ENCODE data around the gene SLC35G2.
"Not testable (repeated sequence)": the region's sequence is repeated elsewhere in the genome, so short reads cannot be mapped to it uniquely, and the experiment has no call there.

SLC35G2 gene

GRCh38 chr3:136885357-136886213 lies 66.7 kb downstream of the SLC35G2 start:
- Histone ChIP-seq H3K27ac (no peak overlapping the region), H3K9ac (ENCODE audit: insufficient read length) (no peak overlapping the region), H3K36me3 (ENCODE audit: insufficient read depth, low read length) (peaks cover 7% of the 10 kb centered on the region), H3K4me3 (no peak overlapping the region), H3K9me3 (ENCODE audit: low read depth, low read length) (peaks cover 4% of the 10 kb centered on the region; the same call in 1 of the 2 replicates)
- TF ChIP-seq FOXP2 (optimal IDR thresholded peaks at IDR 0.05; ENCODE audit: control extremely low read depth, extremely low read length, insufficient read depth) (no peak), POLR2AphosphoS5 (IDR thresholded peaks at IDR 0.05; ENCODE audit: borderline replicate concordance, low read depth, low read length) (no peak), EZH2 (IDR thresholded peaks at IDR 0.05) (no peak)
- DNase-seq (ENCODE audit: low read depth, low spot score), result no peak

GRCh38 chr3:136889947-136890346 lies 71.0 kb downstream of the SLC35G2 start:
- Histone ChIP-seq H3K27ac (no peak overlapping the region), H3K4me3 (no peak overlapping the region), H3K36me3 (ENCODE audit: insufficient read depth, low read length) (peaks cover 9% of the 10 kb centered on the region), H3K9ac (ENCODE audit: insufficient read length) (no peak overlapping the region), H3K9me3 (ENCODE audit: low read depth, low read length) (peaks cover 11% of the 10 kb centered on the region)
- TF ChIP-seq POLR2AphosphoS5 (IDR thresholded peaks at IDR 0.05; ENCODE audit: borderline replicate concordance, low read depth, low read length) (no peak), EZH2 (IDR thresholded peaks at IDR 0.05) (no peak), FOXP2 (optimal IDR thresholded peaks at IDR 0.05; ENCODE audit: control extremely low read depth, extremely low read length, insufficient read depth) (no peak)
- DNase-seq (ENCODE audit: low read depth, low spot score), result no peak

GRCh38 chr3:136891934-136892855 lies 73.3 kb downstream of the SLC35G2 start:
- TF ChIP-seq EZH2 (IDR thresholded peaks at IDR 0.05) (no peak), POLR2AphosphoS5 (IDR thresholded peaks at IDR 0.05; ENCODE audit: borderline replicate concordance, low read depth, low read length) (no peak), FOXP2 (optimal IDR thresholded peaks at IDR 0.05; ENCODE audit: control extremely low read depth, extremely low read length, insufficient read depth) (no peak)
- H3K9ac ChIP-seq (ENCODE audit: insufficient read length), result no peak overlapping the region
- no peak overlapping the region for H3K27ac ChIP-seq
- no peak for DNase-seq (ENCODE audit: low read depth, low spot score)
- peaks cover 23% of the 10 kb centered on the region for H3K36me3 ChIP-seq (ENCODE audit: insufficient read depth, low read length)
- no peak overlapping the region for H3K4me3 ChIP-seq
- peaks cover 16% of the 10 kb centered on the region for H3K9me3 ChIP-seq (ENCODE audit: low read depth, low read length)

DNA sequence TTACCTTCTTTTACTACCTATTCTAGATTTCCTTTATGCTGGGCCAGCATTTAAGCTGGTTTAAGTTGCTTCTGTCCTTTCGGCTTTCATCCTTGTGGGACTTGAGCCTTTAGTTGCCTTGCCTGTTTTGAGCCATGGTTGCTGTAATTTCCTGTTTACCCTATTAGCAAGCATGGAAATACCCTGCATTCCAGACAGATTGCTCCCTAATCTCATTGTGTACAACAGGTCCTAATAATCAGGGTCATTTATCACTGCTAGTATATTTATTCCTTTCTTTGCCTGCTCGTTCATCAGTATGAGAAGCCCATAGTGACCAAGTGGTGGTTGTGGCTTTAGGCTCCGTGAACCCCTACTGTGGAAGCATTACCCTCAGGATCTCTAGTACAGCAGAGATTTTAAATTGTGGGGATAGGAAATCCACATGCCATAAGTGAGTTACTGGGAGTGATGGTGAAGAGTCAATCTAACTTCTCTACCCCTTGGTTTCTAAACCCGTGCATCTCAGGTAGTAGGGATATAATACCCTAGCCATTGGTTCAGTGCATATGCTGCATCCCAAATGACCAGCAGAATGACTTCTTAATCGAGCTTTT lies 75.0 kb downstream of the SLC35G2 start:
- H3K9ac ChIP-seq (ENCODE audit: insufficient read length), result no peak overlapping the region
- H3K9me3 ChIP-seq (ENCODE audit: low read depth, low read length), result peaks cover 18% of the 10 kb centered on the region
- peaks cover 29% of the 10 kb centered on the region for H3K36me3 ChIP-seq (ENCODE audit: insufficient read depth, low read length)
- H3K4me3 ChIP-seq, result no peak overlapping the region
- TF ChIP-seq POLR2AphosphoS5 (IDR thresholded peaks at IDR 0.05; ENCODE audit: borderline replicate concordance, low read depth, low read length), result no peak
- no peak for TF ChIP-seq FOXP2 (optimal IDR thresholded peaks at IDR 0.05; ENCODE audit: control extremely low read depth, extremely low read length, insufficient read depth)
- TF ChIP-seq EZH2 (IDR thresholded peaks at IDR 0.05), result no peak
- H3K27ac ChIP-seq, result no peak overlapping the region
- no peak for DNase-seq (ENCODE audit: low read depth, low spot score)

GRCh38 chr3:136897171-136897570 lies 78.2 kb downstream of the SLC35G2 start:
- H3K27ac ChIP-seq; DNase-seq (ENCODE audit: low read depth, low spot score); H3K4me3 ChIP-seq; H3K9ac ChIP-seq (ENCODE audit: insufficient read length): not testable (repeated sequence)
- Histone ChIP-seq H3K9me3 (ENCODE audit: low read depth, low read length) (peaks cover 21% of the 10 kb centered on the region; the same call in 1 of the 2 replicates), H3K36me3 (ENCODE audit: insufficient read depth, low read length) (peaks cover 34% of the 10 kb centered on the region)

- DNase-seq (ENCODE audit: low read depth, low spot score), result no peak
- H3K9ac ChIP-seq (ENCODE audit: insufficient read length), result no peak overlapping the region
- no peak overlapping the region for H3K27ac ChIP-seq
- H3K4me3 ChIP-seq, result no peak overlapping the region
- H3K36me3 ChIP-seq (ENCODE audit: insufficient read depth, low read length), result peaks cover 34% of the 10 kb centered on the region
- TF ChIP-seq FOXP2 (optimal IDR thresholded peaks at IDR 0.05; ENCODE audit: control extremely low read depth, extremely low read length, insufficient read depth), result no peak
- no peak for TF ChIP-seq EZH2 (IDR thresholded peaks at IDR 0.05)
- no peak for TF ChIP-seq POLR2AphosphoS5 (IDR thresholded peaks at IDR 0.05; ENCODE audit: borderline replicate concordance, low read depth, low read length)
- peaks cover 25% of the 10 kb centered on the region; the same call in 1 of the 2 replicates for H3K9me3 ChIP-seq (ENCODE audit: low read depth, low read length)
Observed at GRCh38 chr3:136898549-136898948, 79.6 kb downstream of the SLC35G2 start.

DNA sequence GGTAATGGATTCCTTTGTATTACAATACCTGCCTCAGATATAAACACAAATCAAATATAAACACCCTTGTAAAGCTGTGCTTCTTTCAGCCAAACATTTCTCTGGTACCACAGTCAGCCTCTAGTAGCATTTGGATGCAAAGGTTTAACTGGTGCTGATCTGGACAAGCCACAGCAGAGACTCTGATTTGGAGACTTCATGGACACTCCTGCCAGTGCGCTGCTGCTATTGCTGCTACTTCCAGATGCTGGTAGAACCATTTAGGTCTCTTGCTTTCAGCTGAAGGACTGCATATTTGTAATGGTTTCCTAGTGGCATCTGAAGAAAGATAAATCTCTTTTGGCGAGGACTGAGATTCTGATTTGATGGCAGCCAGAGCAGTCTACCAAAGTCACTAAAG lies 80.0 kb downstream of the SLC35G2 start:
- no peak for TF ChIP-seq EZH2 (IDR thresholded peaks at IDR 0.05)
- no peak for TF ChIP-seq POLR2AphosphoS5 (IDR thresholded peaks at IDR 0.05; ENCODE audit: borderline replicate concordance, low read depth, low read length)
- TF ChIP-seq FOXP2 (optimal IDR thresholded peaks at IDR 0.05; ENCODE audit: control extremely low read depth, extremely low read length, insufficient read depth), result no peak
- no peak for DNase-seq (ENCODE audit: low read depth, low spot score)
- H3K27ac ChIP-seq, result no peak overlapping the region
- peaks cover 28% of the 10 kb centered on the region; the same call in 1 of the 2 replicates for H3K9me3 ChIP-seq (ENCODE audit: low read depth, low read length)
- no peak overlapping the region for H3K4me3 ChIP-seq
- no peak overlapping the region for H3K9ac ChIP-seq (ENCODE audit: insufficient read length)
- peaks cover 34% of the 10 kb centered on the region for H3K36me3 ChIP-seq (ENCODE audit: insufficient read depth, low read length)

- Histone ChIP-seq H3K36me3 (ENCODE audit: insufficient read depth, low read length) (peaks cover 34% of the 10 kb centered on the region), H3K9me3 (ENCODE audit: low read depth, low read length) (peaks cover 32% of the 10 kb centered on the region; the same call in 1 of the 2 replicates), H3K27ac (no peak overlapping the region), H3K9ac (ENCODE audit: insufficient read length) (no peak overlapping the region), H3K4me3 (no peak overlapping the region)
- no peak for DNase-seq (ENCODE audit: low read depth, low spot score)
- TF ChIP-seq FOXP2 (optimal IDR thresholded peaks at IDR 0.05; ENCODE audit: control extremely low read depth, extremely low read length, insufficient read depth) (no peak), POLR2AphosphoS5 (IDR thresholded peaks at IDR 0.05; ENCODE audit: borderline replicate concordance, low read depth, low read length) (no peak), EZH2 (IDR thresholded peaks at IDR 0.05) (no peak)
Observed at GRCh38 chr3:136899622-136900158, 80.8 kb downstream of the SLC35G2 start.

- H3K9me3 ChIP-seq (ENCODE audit: low read depth, low read length), result peaks cover 35% of the 10 kb centered on the region; the same call in 1 of the 2 replicates
- H3K9ac ChIP-seq (ENCODE audit: insufficient read length); H3K27ac ChIP-seq; DNase-seq (ENCODE audit: low read depth, low spot score); H3K4me3 ChIP-seq: not testable (repeated sequence)
- peaks cover 35% of the 10 kb centered on the region for H3K36me3 ChIP-seq (ENCODE audit: insufficient read depth, low read length)
Observed at GRCh38 chr3:136900694-136901093, 81.8 kb downstream of the SLC35G2 start.
